ENCODE measurements around the gene FLYWCH2. TPM values are rescaled to one million over a fixed set of nuclear protein-coding genes. Genes with fewer than 3 reads are reported as not detected.

Gene FLYWCH2
- total RNA-seq, 1 donor from 2014 or later, result 36.5 TPM

DNA sequence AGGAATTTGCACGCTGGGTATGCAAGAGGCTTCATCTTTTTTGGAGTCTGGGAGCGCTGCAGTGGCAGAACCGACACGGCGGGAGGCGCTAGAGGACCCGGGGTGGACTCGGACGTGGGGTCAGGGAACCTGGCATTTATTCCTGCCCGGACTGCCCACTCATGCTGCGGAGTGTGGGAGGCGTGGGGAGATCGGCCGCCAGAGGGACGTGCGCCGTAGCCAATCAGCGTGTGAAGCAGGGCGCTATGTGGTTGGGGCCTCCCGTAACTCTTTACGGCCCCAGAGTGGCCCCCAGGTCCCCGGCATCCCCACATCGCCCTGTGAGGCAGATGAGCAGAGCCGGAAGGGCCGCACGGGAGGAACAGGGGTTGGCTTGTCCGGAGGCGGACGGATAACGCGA lies 11.2 kb downstream of the FLYWCH2 start:
- Mint-ChIP-seq H3K4me1 (ENCODE audit: low read depth, unreplicated experiment) (peaks cover 19% of the 10 kb centered on the region), H3K9me3 (ENCODE audit: unreplicated experiment) (no peaks in the 10 kb centered on the region), H3K4me3 (ENCODE audit: unreplicated experiment) (no peak overlapping the region), H3K27me3 (ENCODE audit: low read depth, unreplicated experiment) (no peaks in the 10 kb centered on the region), H3K36me3 (ENCODE audit: low read depth, unreplicated experiment) (peaks cover 7% of the 10 kb centered on the region), H3K27ac (ENCODE audit: unreplicated experiment) (no peak overlapping the region)
- TF ChIP-seq, protein P1, sequence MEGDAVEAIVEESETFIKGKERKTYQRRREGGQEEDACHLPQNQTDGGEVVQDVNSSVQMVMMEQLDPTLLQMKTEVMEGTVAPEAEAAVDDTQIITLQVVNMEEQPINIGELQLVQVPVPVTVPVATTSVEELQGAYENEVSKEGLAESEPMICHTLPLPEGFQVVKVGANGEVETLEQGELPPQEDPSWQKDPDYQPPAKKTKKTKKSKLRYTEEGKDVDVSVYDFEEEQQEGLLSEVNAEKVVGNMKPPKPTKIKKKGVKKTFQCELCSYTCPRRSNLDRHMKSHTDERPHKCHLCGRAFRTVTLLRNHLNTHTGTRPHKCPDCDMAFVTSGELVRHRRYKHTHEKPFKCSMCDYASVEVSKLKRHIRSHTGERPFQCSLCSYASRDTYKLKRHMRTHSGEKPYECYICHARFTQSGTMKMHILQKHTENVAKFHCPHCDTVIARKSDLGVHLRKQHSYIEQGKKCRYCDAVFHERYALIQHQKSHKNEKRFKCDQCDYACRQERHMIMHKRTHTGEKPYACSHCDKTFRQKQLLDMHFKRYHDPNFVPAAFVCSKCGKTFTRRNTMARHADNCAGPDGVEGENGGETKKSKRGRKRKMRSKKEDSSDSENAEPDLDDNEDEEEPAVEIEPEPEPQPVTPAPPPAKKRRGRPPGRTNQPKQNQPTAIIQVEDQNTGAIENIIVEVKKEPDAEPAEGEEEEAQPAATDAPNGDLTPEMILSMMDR (IDR thresholded peaks at IDR 0.05; ENCODE audit: insufficient read depth, low read depth, low read length), result no peak
- TF ChIP-seq EZH2 (IDR thresholded peaks at IDR 0.05; ENCODE audit: insufficient read depth, low read length), result no peak
- H3K36me3 ChIP-seq (ENCODE audit: insufficient read depth, low read length), result no peaks in the 10 kb centered on the region
- no peak overlapping the region for H3K9ac ChIP-seq (ENCODE audit: low read length)
- FAIRE-seq (no peak), DNase-seq (ENCODE audit: low read depth) (no peak)
- no peak overlapping the region for H3K4me3 ChIP-seq (ENCODE audit: insufficient read depth, low read depth, low read length)
- no peak overlapping the region for H3K4me2 ChIP-seq (ENCODE audit: low read length)
- H3K27me3 ChIP-seq (ENCODE audit: insufficient read depth, low read length), result no peaks in the 10 kb centered on the region
- H3K79me2 ChIP-seq (ENCODE audit: insufficient read depth, low read length), result peaks cover 12% of the 10 kb centered on the region
- H3K27ac ChIP-seq (ENCODE audit: low read depth, low read length), result no peak overlapping the region
- H4K20me1 ChIP-seq (ENCODE audit: insufficient read depth, low read length), result peaks cover 15% of the 10 kb centered on the region
- no peaks in the 10 kb centered on the region for H3K9me3 ChIP-seq (ENCODE audit: insufficient read depth, low read depth, low read length)
- H3K4me1 ChIP-seq (ENCODE audit: insufficient read depth, low read length), result peaks cover 18% of the 10 kb centered on the region
- H2AFZ ChIP-seq (ENCODE audit: low read depth, low read length), result no peak overlapping the region

DNA sequence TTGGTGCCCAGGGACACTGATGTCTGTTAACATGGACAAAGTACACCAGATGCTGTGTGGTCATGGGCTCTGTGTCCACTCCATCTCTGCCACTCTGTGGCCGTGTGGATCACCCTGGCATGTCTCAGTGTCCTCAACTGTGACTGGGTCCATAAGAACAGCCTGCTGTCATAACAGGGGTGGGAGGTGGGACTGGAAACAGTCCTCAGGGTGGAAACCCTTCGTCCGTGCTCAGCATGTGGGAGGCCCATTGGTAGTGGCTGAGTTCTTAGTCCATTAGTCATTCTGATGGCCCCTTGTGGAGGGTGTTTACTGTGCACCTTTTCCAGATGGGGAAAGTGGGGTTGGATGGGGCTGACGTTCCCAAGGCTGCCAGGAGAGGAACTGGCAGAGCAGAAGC lies 12.8 kb downstream of the FLYWCH2 start:
- H2AFZ ChIP-seq (ENCODE audit: low read depth, low read length), result no peak overlapping the region
- FAIRE-seq (no peak), DNase-seq (ENCODE audit: low read depth) (peak; percentile 31)
- Mint-ChIP-seq H3K36me3 (ENCODE audit: low read depth, unreplicated experiment) (peaks cover 7% of the 10 kb centered on the region), H3K4me1 (ENCODE audit: low read depth, unreplicated experiment) (peaks cover 19% of the 10 kb centered on the region), H3K4me3 (ENCODE audit: unreplicated experiment) (peak overlapping the region; percentile 34), H3K27ac (ENCODE audit: unreplicated experiment) (peak overlapping the region; percentile 88), H3K9me3 (ENCODE audit: unreplicated experiment) (no peaks in the 10 kb centered on the region), H3K27me3 (ENCODE audit: low read depth, unreplicated experiment) (no peaks in the 10 kb centered on the region)
- H3K36me3 ChIP-seq (ENCODE audit: insufficient read depth, low read length), result no peaks in the 10 kb centered on the region
- H3K9me3 ChIP-seq (ENCODE audit: insufficient read depth, low read depth, low read length), result no peaks in the 10 kb centered on the region
- peak overlapping the region; percentile 17 for H3K4me2 ChIP-seq (ENCODE audit: low read length)
- peaks cover 5% of the 10 kb centered on the region for H3K79me2 ChIP-seq (ENCODE audit: insufficient read depth, low read length)
- peaks cover 16% of the 10 kb centered on the region for H3K4me1 ChIP-seq (ENCODE audit: insufficient read depth, low read length)
- no peak overlapping the region for H3K9ac ChIP-seq (ENCODE audit: low read length)
- H3K27ac ChIP-seq (ENCODE audit: low read depth, low read length), result peak overlapping the region; percentile 1
- no peaks in the 10 kb centered on the region for H3K27me3 ChIP-seq (ENCODE audit: insufficient read depth, low read length)
- H3K4me3 ChIP-seq (ENCODE audit: insufficient read depth, low read depth, low read length), result no peak overlapping the region
- TF ChIP-seq EZH2 (IDR thresholded peaks at IDR 0.05; ENCODE audit: insufficient read depth, low read length), result no peak
- TF ChIP-seq, protein P1 (IDR thresholded peaks at IDR 0.05; ENCODE audit: insufficient read depth, low read depth, low read length), result no peak
- H4K20me1 ChIP-seq (ENCODE audit: insufficient read depth, low read length), result peaks cover 12% of the 10 kb centered on the region

DNA sequence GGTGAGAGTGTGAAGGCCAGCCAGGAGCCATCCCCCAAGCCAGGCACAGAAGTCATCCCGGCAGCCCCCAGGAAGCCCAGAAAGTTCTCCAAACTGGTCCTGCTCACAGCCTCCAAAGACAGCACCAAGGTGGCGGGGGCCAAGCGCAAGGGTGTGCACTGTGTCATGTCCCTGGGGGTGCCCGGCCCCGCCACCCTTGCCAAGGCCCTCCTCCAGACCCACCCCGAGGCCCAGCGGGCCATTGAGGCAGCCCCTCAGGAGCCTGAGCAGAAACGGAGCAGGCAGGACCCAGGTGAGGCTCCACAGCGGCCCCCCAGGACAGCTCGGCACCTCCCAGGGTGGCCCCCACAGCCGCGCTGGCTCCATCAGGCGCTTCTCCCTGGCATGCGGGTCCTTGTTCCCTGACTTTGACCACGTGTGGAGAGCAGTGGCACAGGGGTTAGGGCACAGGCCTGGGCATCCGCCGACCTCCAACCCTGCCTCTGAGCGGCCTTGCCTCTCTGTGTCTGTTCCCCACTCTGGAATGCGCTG lies 13.5 kb downstream of the FLYWCH2 start:
- TF ChIP-seq EZH2 (IDR thresholded peaks at IDR 0.05; ENCODE audit: insufficient read depth, low read length), result no peak
- TF ChIP-seq, protein P1 (IDR thresholded peaks at IDR 0.05; ENCODE audit: insufficient read depth, low read depth, low read length), result no peak
- no peaks in the 10 kb centered on the region for H3K27me3 Mint-ChIP-seq (ENCODE audit: low read depth, unreplicated experiment)
- no peak for FAIRE-seq

More for the DNA sequence above, 13.5 kb downstream of the FLYWCH2 start:
- H3K4me3 Mint-ChIP-seq (ENCODE audit: unreplicated experiment), result no peak overlapping the region
- Histone ChIP-seq H3K9me3 (ENCODE audit: insufficient read depth, low read depth, low read length) (no peaks in the 10 kb centered on the region), H3K27me3 (ENCODE audit: insufficient read depth, low read length) (no peaks in the 10 kb centered on the region), H3K4me2 (ENCODE audit: low read length) (no peak overlapping the region), H3K4me3 (ENCODE audit: insufficient read depth, low read depth, low read length) (no peak overlapping the region), H3K9ac (ENCODE audit: low read length) (no peak overlapping the region), H3K27ac (ENCODE audit: low read depth, low read length) (no peak overlapping the region), H3K79me2 (ENCODE audit: insufficient read depth, low read length) (peaks cover 5% of the 10 kb centered on the region), H3K36me3 (ENCODE audit: insufficient read depth, low read length) (no peaks in the 10 kb centered on the region), H2AFZ (ENCODE audit: low read depth, low read length) (no peak overlapping the region), H4K20me1 (ENCODE audit: insufficient read depth, low read length) (peaks cover 12% of the 10 kb centered on the region), H3K4me1 (ENCODE audit: insufficient read depth, low read length) (peaks cover 13% of the 10 kb centered on the region)
- no peak for DNase-seq (ENCODE audit: low read depth)
- H3K36me3 Mint-ChIP-seq (ENCODE audit: low read depth, unreplicated experiment), result peaks cover 9% of the 10 kb centered on the region
- H3K4me1 Mint-ChIP-seq (ENCODE audit: low read depth, unreplicated experiment), result peaks cover 16% of the 10 kb centered on the region
- no peaks in the 10 kb centered on the region for H3K9me3 Mint-ChIP-seq (ENCODE audit: unreplicated experiment)
- peak overlapping the region; percentile 91 for H3K27ac Mint-ChIP-seq (ENCODE audit: unreplicated experiment)
